CD4-positive, alpha-beta memory T cell (primary cell): Measurements from ENCODE around the gene ADAM11. TPM values are rescaled to one million over a fixed set of nuclear protein-coding genes. Genes with fewer than 3 reads are reported as not detected.

Source experiments
- polyA plus RNA-seq, 2 donors: library from polyadenylated mRNA; unstranded; fragments of 300-500 nt; fragmentation: Illumina TruSeq; gene quantifications; one replicate each; pipeline ENCODE4 v1.2.3, GENCODE V29; 2021
- total RNA-seq, 2 experiments: library from RNA; stranded (reverse); gene quantifications; one replicate each; pipeline ENCODE4 v1.2.3, GENCODE V29; 2021

Gene ADAM11
- total and polyA plus RNA-seq, 4 experiments from 2014 or later = 0.03 to 0.90 (median 0.40) TPM

Other genes with a start within 250 kb of the ADAM11 start
- not detected for gene FZD2, start 201.5 kb upstream of the ADAM11 start, total RNA-seq
- not detected for gene FZD2, start 201.5 kb upstream of the ADAM11 start, polyA plus RNA-seq
- not detected for gene MEIOC, start 102.5 kb upstream of the ADAM11 start, total RNA-seq
- gene MEIOC, start 102.5 kb upstream of the ADAM11 start, polyA plus RNA-seq = under 1 TPM; 0.21 to 0.31 TPM
- 10 to 100 TPM; 17.9 to 18.8 TPM for gene CCDC43, start 69.2 kb upstream of the ADAM11 start, total RNA-seq
- gene CCDC43, start 69.2 kb upstream of the ADAM11 start, polyA plus RNA-seq = 10 to 100 TPM; 10.7 to 14.0 TPM
- 1 to 10 TPM; 8.1 to 8.4 TPM for gene DBF4B, start 50.3 kb upstream of the ADAM11 start, total RNA-seq
- gene DBF4B, start 50.3 kb upstream of the ADAM11 start, polyA plus RNA-seq = under 1 TPM in 1 of 2 donors, not detected in 1; 1.00 TPM
- gene GJC1, start 71.3 kb downstream of the ADAM11 start, total RNA-seq = not detected
- not detected for gene GJC1, start 71.3 kb downstream of the ADAM11 start, polyA plus RNA-seq
- gene HIGD1B, start 88.9 kb downstream of the ADAM11 start, total RNA-seq = not detected
- not detected for gene HIGD1B, start 88.9 kb downstream of the ADAM11 start, polyA plus RNA-seq
- 100 to 1,000 TPM in 1 of 2 experiments, 10 to 100 TPM in 1; 98.9 to 101 TPM for gene EFTUD2, start 140.5 kb downstream of the ADAM11 start, total RNA-seq
- 10 to 100 TPM; 82.2 to 82.3 TPM for gene EFTUD2, start 140.5 kb downstream of the ADAM11 start, polyA plus RNA-seq
- gene GFAP, start 156.5 kb downstream of the ADAM11 start, total RNA-seq = not detected
- gene GFAP, start 156.5 kb downstream of the ADAM11 start, polyA plus RNA-seq = under 1 TPM in 1 of 2 donors, not detected in 1; 0.16 TPM
- gene KIF18B, start 188.8 kb downstream of the ADAM11 start, total RNA-seq = not detected
- gene KIF18B, start 188.8 kb downstream of the ADAM11 start, polyA plus RNA-seq = not detected
- gene C1QL1, start 209.3 kb downstream of the ADAM11 start, total RNA-seq = not detected
- gene C1QL1, start 209.3 kb downstream of the ADAM11 start, polyA plus RNA-seq = not detected